SHP77 treated with DMSO at 0.1 percent for 48 hours (cell line): ENCODE measurements around the gene DAAM1.

Source experiments
- DNase-seq: peaks from one replicate; lab custom pipeline; 2025; lab: John Stamatoyannopoulos, UW

DAAM1 gene

DNA sequence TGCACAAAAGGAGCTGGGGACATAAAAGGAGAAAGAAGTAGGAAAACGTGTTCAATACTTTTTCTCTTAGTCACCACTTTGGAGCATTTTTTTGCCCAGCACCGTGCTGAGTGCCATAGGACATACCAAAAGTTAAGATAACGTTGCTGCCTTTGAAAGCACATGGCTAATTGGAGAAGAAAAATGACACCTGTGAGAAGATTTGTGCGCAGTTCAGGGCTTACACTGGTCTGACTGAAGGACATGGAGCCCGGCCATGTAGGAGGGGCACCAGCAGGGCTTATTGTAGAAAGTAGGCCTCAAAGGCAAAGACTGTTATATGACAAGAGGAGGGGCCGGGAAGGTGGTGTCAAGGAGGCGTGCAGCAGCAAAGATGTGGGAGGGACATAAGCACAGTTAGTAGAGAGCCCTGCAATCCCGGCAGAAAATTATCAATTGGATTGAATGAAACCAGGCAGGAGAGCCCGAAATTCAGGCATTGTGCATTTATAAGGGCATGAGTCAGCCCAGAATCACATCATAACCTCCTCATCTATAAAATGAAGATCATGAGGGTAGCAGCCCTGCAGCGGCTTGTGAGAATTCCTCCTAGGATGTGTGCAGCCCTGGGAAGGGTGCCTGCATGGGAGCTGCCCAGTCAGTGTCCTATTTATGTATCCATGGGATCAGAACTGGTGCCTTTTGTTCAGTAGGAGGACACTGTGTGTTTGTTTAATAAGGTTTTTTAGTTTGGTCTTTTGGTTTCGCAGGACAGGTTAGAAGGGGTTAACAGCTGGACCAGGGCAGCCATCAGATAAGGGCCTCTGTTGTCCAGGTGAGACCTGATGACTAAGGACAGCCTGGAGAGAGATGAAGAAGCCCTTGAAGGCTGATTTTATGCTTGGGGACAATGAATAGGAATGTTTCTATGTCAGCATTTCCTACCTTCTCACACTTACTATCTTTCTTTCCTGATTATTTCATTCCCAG lies 154.3 kb downstream of the DAAM1 start:
- no peak for DNase-seq

DNA sequence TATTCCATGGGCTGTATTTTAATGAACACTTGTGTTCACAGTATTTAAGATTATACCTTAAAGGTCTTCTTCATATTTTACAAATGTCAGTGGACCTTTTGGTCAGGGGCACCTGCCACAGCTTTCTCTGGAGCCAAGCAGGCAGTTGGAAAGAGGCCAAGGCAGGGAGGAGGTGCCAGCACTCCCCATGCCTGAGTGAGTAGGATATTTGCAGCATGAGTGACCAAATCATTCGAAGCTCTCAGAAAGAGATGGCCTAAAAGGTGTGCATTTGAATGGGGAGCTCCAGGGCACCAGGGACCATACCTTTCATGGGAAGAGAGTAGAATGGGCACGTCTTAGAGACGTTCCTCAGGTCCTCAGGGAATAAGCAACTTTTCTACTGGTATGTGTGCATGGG lies 155.1 kb downstream of the DAAM1 start:
- DNase-seq: peak; percentile 29

DNA sequence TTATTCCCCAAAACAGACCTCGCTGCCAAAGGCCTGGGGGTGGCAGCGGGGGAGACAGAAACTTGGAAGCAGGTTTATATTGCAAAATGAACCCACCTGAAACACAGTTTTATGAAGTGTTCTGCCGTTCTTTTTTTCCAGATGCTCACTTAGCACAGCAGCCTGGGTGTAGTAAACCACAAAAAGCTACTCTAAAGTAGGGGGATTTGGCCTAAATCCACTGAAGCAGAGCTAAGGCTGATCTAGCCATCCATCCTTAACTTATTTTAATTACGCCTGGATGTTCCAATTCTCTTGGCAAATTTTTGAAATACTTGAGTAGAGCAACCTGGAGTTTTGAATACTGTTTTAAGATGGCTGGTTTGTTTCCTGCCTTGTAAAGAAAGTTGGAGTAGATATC lies 155.5 kb downstream of the DAAM1 start:
- no peak for DNase-seq

DNA sequence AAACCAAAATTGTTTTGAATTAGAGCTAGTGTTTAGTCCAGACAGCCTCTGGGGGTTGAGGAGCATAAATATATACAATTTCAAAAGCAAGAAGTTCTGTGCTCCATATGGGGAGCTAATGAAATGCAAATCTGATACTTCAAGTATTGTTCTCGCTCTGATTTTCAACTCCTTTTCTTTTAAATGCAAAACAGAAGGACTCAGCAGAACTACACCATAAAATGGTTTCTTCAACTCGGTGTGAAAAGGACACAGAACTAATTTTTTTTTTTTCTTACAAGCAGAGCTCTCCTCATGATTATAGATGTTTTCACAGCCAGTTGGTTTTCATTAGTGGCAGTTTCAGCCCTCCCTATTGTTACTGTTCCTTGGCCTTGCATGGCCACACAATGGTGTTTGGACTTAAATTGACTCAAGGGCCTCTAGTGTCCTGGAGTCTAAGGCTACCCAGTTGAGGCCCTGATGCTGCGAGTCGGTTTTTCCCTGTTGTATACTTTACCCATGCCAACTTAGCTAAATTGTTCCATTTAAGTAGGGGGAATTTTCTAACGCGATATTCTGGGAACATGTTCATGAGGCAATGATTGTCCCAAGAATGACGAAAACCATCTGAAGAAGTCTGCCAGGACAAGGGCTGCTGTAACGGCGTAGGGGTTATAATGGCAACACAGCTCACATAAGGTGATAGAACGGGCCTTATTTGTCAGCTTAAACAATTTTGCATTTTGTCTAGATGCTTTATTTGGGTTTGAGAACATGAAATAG lies 156.4 kb downstream of the DAAM1 start:
- no peak for DNase-seq

DNA sequence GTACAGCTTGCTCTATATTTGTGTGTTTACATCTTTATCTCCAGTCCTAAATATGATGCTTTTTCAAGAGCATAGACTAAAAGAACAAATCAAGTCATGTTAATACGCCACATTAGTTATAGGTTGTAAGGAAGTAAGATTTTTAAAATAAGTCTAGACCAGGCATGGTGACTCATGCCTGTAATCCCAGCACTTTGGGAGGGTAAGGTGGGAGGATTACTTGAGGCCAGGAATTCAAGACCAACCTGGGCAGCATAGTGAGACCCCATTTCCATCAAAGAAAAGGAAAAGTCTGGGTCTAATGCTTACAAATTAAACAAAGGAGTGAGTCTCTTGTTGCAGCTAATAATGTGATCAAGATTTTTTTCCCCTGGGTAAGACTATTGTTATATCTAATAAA lies 157.9 kb downstream of the DAAM1 start:
- DNase-seq: no peak

DNA sequence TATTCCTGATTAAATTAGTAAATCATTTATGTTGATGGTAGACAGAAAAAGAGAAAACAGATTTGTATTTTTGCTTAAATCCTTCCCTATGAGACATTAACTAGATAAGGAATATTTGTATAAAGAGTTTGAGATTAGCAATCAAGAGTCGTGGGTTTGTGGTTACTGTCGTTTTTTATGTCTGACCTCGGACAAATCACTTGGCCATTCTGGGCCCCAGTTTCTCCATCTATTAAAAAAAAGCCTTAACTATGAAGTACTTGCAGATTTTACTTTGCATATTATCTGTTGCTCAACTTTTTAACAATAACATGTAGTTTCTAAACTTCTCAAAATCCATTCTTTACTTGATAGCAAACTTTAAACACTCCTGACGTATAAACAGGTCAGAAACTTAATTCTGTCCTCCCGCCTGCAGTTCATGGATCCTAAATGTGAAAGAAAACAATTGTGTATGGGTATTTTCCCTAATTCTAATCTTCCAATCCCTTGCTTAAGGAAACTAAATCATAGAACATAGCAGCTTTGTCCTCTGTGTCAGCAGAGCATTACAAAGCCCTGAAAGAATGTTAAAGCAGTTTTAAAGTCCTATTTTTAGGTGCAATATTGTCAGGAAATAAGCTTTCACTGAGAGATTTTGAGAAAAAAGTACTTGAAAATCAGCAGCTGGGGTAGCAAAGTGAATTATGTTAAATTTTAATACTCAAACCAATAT lies 158.5 kb downstream of the DAAM1 start:
- no peak for DNase-seq

DNA sequence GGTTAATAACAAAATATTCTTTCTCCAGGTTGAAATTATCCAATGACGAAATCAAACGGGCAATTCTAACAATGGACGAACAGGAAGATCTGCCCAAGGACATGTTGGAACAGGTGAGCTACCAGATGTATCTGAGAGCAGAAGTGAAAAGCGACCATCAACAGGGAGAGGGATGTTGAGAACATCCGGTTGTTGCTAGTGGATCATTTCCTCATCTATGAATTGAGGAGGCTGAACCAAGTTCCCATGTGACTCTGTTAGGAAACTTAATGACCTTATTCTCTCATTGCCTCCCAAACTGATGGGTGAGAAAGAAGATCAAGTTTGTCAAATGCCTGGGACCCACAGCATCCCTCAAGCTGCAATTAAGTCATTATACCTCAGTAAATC lies 159.0 kb downstream of the DAAM1 start:
- no peak for DNase-seq

DNA sequence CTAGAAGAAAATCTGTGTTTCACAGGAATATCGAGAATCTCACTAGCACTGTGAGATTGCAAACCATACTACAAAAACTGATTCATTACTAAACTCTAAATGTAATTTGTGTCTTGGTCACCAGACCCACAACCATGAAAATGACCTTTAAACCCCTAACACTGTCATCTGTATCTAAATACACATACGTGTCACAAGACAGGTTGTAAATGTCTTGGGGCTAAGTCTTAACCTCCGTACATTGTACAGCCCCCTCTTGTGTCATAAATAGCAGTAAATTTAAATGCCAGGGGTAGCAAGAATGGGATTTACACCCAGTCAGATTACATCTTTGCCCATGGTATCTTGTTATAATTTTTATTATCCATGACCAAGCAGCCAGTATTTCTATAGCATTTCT lies 159.4 kb downstream of the DAAM1 start:
- no peak for DNase-seq

DNA sequence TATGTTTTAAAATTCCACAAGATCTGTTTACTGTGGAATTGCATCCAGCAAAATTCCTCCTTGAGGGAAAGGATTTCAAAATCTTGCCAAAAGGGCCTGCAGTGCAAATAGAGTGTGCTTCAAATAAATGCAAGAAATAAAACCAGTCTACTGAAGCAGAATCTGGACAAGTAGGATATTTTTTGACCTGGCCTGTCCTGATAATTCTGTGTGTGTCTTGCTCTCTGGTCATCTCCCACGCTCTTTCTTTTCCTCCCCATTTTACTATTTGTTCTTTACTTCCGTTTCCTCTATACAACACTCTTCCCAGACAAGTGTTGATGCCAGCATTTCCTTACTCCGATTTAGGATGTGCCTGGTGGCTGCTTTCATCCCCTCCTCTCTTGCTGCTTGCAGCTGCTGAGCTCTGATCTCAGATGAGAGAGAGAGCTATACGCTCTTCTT lies 160.8 kb downstream of the DAAM1 start:
- DNase-seq: no peak

DNA sequence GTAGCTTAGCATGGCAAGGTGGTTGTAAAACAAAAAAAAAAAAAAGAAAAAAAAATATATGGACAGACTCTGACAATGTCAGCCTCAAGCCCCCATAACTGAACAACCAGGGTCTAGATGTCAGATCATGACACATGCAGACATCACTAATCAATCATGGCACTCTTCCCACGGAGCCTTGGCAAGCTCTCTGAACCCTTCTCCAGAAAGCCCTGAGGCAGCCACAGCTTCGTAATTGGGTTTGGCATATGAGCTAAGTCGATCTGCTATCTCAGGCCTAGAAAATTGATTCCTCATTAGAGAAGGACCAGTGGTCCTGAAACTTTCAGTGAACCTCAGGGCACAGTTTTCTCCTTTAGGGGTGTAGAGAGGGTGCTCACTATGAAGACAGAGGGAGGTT lies 164.5 kb downstream of the DAAM1 start:
- DNase-seq: no peak

DNA sequence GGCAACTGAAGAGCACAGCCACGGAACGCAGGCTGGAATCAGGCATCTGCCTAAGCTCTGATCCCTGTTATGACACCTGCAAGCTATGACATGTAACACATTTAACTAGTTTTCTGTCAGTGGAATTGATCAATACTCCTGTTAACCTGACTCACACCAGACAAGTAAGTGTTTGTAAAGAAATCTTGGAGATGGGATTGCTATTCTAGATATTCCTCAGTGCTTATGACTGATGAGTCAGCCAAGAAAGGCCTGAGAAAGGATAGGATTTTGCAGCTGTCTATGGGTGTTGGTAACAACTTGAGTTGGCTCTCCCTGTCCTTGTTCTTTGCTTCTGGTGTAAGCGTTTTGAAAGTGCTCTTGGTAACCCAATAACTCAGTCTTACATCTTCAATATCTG lies 166.2 kb downstream of the DAAM1 start:
- DNase-seq: no peak

DNA sequence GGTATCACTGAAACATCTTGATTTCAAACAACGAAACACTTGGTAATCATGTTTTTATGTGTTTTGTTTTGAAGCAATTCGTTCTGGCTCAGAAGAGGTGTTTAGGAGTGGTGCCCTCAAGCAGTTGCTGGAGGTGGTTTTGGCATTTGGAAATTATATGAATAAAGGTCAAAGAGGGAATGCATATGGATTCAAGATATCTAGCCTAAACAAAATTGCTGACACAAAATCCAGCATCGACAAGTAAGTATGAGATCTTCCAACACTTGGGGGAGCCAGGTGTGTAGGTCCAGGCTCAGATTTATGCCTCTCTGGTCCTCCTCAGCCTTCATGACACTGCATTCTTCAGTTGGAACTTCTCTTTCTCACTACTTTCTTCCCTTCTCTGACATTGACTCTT lies 166.6 kb downstream of the DAAM1 start:
- no peak for DNase-seq

DNA sequence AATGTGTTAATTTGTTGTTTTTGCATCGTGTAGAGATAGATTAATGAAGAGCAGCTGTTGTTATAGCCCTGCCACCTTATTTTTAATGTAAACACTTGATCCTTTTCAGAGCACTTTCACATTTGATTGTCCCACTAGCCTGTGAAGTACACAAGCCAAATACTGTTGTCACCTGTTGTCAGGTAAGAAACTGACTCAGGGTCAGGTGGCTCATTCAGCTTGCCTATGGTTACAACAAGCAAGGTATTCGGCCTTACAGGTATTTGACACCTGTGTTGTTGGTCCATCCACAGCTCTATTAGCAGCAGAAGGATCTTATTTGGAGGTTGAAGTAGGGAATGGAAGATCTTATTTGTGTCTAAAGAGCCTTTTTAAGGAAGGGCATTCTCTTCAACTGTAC lies 167.8 kb downstream of the DAAM1 start:
- DNase-seq: no peak

DNA sequence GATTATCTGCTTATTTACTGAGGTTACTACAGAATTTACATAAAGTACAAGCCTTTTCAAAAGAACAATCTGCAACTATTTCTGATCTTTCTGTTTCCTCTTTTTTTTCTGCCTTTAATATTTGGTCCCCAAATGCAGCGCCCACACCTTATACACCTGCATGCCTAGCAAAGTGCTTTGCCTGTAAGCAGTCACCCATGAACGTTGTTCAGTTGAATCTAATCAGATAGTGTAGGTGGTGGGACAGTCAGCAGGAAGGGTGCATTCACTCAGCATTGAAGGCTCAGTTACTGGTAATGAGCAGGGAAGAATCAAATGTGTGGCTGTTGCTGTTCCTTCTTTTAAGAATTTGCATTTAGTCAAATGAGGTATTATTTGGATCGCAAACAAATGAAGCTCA lies 168.3 kb downstream of the DAAM1 start:
- DNase-seq: no peak

DNA sequence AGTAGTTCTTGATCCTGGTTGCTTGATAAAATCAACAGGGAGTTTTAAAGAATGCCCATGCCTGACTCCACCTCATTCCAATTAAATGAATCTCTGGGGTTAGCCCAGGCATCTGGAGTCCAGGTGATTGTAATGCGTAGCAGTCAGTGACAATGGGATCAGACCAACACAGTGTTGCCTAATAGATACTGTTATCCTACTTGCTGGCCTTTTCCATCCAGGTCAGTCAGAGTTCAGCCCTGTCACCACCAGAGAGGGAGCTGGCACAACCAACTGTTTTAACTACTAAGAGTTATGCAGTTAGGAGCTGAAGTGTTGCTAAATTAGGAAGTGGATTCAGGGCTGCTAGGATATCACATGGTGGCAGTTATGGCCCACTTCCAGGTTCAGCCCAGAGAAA lies 169.6 kb downstream of the DAAM1 start:
- DNase-seq: peak; percentile 34

DNA sequence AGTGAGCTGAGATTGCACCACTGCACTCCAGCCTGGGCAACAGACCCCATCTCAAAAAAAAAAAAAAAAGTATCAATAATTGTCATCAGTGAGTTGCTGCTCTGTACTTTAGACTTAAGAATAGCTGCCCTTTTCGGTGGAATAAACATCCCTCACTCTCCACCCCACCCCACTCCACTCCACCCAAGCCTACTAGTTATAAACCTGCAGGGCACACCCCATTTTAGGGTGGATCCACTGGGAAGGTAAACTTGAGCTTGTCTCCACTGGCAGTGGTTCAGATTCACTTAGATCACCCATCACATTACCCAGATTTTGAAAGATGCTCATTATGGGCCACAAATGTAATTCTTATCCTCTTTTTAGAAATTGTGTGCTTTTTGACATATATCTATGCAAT lies 170.3 kb downstream of the DAAM1 start:
- no peak for DNase-seq

DNA sequence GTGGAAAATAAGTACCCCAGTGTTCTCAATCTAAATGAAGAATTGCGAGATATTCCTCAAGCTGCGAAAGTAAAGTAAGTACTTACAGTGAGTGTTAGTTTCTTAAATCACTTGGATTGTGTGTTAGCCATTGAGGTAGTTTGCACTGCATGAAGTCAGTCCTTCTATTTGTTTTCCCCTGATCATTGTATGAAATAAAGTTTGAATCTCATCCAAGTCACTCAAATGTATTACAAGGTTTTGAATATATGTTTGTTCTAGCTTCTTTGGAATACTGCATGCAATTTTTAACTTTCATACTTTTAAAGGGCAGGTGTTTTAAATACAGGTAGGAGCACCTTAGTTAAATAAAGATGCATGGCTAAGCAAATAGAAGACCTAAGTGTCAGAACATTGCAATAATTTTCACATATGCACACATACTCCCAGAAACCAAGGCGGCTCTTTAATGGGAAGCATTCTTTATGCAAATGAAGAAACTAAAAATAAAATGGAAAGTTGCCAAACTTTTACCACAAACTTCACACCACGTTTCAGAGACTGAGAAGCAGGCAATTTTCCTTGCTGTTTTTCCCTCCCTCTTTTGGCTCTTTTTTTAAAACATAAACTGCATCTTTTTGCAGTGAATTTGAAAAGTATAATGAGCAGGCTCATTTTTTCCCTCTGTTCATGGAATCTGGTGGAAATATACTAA lies 171.1 kb downstream of the DAAM1 start:
- DNase-seq: no peak

DNA sequence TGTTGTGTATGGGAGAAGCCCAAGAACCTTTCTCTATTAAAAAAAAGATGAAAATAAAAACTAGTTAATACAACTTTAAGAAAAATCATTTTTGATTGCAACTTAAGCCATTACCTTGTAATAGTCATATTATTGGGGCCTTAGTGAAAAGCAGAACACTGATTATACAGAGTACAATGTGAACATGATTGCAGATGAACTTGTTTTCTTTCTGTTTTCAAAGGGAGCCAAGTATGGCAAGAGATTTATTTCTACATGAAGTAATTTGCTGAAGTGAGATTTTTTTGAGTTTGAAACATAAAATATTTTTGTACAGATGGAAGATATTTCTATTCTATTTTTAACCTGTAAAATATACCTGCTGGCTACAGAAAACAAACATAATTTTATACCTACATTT lies 171.8 kb downstream of the DAAM1 start:
- no peak for DNase-seq

DNA sequence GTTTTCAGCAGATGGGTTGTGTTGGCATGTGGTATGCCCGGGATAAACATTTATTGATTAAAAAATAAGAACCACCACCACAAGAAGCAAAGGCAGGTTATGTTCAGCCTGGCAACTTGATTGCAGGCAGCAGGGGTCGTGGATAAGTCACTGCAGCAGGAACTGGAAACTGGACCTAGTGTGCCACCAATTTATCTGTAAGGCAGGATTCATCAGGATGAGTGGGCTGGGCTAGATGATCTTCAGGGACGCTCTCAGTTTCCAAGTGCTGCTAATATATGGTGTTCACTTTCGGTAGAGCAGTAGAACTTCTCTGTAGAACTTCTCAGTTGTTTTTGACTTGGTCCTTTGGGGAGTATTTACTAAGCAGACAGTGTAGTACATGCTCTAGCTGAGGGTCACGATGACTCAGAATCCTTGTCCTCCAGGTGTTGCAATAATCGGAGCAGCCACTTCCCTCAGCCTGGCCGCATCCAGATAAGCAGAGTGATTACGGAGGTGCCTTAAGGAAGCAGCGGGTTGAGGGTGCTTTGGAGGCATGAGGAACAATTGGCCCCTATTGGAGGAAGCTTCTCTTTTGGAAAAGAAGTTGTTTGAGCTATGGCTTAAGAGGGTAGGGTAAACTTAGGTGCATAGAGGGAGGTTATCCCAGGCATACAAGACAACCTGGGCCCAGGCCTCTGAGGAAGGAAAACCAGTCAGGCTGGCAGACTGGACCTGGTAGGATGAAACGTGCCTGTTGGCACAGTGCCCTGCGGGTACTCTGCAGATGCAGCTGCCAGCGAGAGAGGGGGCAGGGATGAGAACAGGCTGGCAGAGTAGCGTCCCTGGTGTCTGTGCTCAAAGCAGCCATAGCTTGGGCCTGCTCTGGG lies 172.7 kb downstream of the DAAM1 start:
- peak; percentile 60 for DNase-seq

DNA sequence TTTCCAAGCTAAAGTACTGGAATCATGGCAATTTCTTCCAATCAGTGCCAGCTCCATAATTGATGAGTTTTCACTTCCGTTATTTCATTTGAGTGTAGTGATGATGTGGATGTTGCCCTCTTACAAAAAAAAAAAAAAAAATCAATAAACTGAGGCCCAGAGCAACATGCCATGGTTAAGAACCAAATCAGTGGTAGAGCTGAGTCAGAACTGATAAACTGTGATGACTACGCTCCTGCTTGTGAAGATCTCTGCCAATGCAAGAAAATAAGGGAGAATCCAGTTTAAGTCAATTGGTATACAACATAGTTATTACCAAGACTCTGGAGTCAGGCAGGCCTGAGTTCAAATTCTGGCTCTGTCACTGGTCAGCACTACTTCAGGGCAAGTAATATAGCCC lies 174.0 kb downstream of the DAAM1 start:
- DNase-seq: no peak
